NCI-H2196 (cell line): ENCODE measurements around the gene TTC9C.
A peak's percentile ranks its signal among the peaks of the same experiment; 100 is the strongest.
"Not testable (repeated sequence)": the region's sequence is repeated elsewhere in the genome, so short reads cannot be mapped to it uniquely, and the experiment has no call there.

Experiments used
- DNase-seq: peaks from one replicate; lab custom pipeline; 2025; ENCODE audit not compliant: unreplicated experiment; lab: John Stamatoyannopoulos, UW

TTC9C gene

GRCh38 chr11:62728171-62728988 lies at the start of gene TTC9C:
TSS of gene TTC9C (plus strand) at chr11:62728486. CDS start at chr11:62728849, 363 bp downstream.
- DNase-seq = peak; percentile 76

GRCh38 chr11:62678770-62679696 lies 49.3 kb upstream of the TTC9C start, which contains the start of gene UBXN1:
TSS of gene UBXN1 (minus strand) at chr11:62679073. CDS start at chr11:62678923, 150 bp downstream.
- DNase-seq = peak; percentile 84

- DNase-seq = peak; percentile 50
These were observed 47.5 kb upstream of the TTC9C start for GRCh38 chr11:62680825-62681240.

- no peak for DNase-seq
These were observed 45.8 kb upstream of the TTC9C start for GRCh38 chr11:62682518-62682917.

DNA sequence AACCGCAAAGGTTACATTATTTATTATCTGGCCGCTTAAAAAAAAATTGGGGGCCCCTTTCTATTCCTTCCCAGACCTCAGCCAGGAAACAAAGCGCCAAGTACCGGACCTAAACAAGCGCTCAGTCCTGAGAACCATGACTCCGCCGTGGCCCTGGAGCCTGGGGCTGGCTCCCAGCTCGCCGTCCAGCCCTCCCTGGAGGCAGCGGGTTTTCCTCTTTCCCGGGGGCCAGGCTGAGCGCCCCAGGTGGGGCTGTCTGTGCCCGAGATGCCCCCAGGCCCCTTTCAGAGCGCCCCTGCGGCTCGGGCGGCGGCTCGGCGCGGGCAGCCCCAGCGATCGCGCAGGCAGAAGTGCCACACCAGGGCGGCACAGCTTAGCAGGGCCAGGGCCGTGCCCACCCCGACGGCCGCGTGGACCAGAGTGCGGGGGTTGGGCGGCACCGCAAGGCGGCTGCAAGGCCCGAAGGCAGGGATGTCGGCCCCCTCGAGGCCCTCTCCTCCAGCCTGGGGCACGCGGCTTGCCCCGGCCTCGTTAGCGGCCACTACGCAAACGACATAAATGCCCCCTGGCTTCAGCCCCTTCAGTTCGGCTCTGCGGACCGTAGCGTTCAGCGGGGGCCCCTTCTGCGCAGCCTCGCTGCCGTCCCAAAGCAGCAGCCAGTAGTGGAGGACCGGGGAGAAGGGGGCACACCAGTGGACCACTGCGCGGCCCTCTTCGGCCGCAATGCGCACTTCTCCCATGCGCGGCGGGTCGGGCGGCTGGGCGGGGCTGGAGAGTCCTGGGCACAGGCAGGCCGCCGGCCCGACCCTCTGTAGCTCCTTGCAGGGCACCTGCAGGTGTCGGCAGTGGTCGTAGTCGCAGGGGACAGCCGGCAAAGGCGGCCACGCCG lies 40.5 kb upstream of the TTC9C start:
- no peak for DNase-seq

GRCh38 chr11:62688491-62688890 lies 39.8 kb upstream of the TTC9C start:
- no peak for DNase-seq

- DNase-seq = no peak
These were observed 38.7 kb upstream of the TTC9C start, which contains the start of gene LRRN4CL for GRCh38 chr11:62689421-62690183. TSS of gene LRRN4CL (minus strand) at chr11:62689530. CDS start at chr11:62688508, 1,022 bp downstream.

- DNase-seq = not testable (repeated sequence)
These were observed 34.7 kb upstream of the TTC9C start for GRCh38 chr11:62693624-62694023.

- DNase-seq = peak; percentile 63
These were observed 33.7 kb upstream of the TTC9C start for GRCh38 chr11:62694455-62695167.

DNA sequence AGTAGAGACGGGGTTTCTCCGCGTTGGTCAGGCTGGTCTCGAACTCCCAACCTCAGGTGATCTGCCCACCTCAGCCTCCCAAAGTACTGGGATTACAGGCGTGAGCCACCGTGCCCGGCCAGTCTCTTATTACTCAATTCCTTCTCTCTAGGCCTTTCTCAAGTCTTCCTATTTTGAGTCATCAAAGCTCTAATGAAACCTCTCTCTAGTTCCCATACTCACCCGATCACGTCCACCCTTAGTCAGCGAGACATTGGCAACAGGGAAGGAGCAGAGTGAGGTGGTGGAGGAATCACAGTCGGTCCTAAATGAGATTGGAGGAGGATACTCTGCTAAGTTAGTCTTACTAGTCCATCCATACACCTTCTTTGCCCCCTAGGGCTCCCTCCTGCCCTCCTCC lies 26.0 kb upstream of the TTC9C start:
- no peak for DNase-seq

DNA sequence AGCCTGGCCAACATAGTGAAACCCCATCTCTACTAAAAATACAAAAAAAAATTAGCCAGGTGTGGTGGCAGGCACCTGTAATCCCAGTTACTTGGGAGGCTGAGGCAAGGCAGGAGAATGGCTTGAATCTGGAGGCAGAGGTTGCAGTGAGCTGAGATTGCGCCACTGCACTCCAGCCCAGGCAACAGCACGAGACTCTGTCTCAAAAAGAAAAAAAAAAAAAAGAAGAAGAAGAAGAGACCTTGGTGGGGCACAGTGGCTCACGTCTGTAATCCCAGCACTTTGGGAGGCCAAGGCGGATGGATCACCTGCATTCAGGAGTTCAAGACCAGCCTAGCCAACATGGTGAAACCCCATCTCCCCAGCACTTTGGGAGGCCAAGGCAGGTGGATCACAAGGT lies 24.4 kb upstream of the TTC9C start:
- not testable (repeated sequence) for DNase-seq

DNA sequence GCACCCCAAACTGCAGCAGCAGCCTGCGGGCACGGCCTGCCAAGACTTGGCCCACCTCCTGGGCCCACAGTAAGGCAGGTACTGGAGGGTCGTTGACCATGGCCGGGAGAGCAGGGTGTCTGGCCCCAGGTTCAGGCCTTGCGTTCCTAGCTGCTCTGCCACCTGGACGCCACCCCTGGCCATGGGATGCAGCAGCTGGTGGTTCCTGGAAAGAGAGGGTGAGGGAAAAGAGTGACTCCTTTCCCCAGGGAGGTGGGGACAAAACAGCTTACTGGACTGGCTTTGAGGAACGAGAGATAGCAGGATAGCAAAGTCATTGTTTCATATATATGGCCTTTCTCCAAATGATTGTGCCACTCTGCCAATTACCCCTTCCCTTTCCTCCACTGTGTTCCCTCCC lies 22.9 kb upstream of the TTC9C start:
- DNase-seq = peak; percentile 45

DNA sequence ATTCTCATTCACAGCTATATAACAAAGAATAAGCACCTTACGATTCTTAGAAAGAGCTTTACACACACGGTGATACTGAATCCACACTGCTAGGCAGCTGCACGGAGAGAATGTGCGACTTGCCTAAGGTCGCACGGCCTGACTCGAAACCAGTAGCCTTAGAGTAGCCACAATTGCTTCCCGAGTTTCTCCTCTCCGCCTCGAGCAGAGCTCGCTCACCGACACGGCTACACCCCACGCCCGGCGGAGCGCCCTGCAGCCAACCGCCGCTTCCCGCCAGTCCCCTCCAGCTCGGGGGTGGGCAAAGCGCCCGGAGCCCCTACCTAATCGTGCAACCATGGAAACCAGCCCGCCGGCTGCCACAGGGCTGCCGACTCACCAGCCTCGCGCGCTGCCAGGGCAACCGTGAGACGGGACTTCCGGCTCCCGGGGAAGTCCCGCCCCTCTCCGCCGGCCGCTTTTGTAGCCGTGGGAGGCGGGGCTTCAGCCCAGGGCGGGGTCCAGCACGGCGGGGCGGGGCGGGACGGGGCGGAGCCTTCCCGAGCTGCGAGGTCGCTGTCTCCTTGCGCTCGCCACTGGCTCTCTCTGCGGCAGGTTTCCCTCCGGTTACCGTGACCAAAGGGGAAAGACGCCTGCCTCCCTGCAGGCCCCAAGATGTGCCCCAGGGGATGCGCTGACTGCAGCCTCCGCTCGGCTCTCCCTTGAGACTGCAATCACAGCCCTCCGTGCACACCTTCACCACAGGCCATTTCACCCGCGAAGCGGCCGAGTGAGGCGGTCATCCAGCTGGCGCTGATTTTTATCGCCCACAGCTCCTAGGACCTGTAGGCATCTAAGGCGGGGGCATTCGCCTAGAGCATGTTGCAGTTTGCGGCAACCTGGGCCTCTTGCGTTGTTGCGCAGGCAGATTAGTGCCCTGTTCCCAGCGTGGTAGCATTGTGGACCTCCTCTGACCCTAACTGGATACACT lies 22.1 kb upstream of the TTC9C start:
- DNase-seq = peak; percentile 96

DNA sequence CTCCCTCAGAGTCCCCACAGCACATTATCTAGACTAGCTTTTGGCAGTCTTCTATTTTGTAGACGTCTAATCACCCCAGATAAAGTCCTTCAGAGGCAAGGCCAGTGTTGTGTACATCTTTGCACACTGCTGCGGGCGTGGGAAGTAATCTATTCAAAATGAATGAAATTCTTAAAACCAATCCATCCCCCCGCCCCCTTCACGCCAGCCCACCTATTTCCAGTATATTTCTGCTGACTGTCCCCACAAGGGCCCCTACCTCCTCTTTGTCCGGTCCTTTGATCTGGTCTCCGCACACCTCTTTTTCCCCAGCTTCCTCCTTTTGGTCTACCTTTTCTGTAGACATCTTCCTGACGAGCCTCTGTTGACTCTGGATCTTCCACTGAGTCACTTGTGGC lies 21.4 kb upstream of the TTC9C start:
- DNase-seq = no peak

DNA sequence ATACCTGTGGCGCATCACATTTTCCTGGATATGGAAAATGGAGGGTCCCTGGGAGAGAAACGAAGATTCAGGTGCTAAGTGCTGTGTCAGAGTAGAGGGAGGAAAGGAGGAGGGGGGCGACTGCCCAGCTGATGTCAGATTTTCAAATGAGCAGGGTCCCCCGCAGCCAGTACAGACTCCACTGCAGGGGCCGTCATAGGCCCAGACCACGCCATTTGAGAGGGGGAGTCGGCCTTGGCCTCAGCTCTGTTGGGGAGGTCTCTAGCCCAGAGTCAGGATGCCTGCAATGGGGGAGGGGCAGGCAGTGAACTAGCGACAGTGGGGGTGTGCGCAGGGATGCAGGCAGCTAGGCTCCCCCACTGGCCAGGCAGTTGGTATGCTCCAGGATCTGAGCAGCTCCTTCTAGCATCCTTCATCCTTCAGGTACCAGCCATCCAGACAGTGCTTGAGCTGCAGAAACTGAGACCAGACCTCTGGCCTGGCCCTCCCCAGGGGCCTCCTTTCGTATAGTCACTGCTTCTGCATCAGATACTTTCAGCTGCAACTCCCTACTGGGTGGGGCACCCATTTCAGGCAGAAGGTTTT lies 20.9 kb upstream of the TTC9C start, which contains the start of the genes BSCL2 and GNG3:
BSCL2 (minus strand) TSS at position 148 of the 585 bp plus-strand sequence. CDS start 229 bp downstream, outside the sequence.
GNG3 (plus strand) TSS at position 400 of the 585 bp plus-strand sequence. CDS start 620 bp downstream, outside the sequence.
- DNase-seq = peak; percentile 19

DNA sequence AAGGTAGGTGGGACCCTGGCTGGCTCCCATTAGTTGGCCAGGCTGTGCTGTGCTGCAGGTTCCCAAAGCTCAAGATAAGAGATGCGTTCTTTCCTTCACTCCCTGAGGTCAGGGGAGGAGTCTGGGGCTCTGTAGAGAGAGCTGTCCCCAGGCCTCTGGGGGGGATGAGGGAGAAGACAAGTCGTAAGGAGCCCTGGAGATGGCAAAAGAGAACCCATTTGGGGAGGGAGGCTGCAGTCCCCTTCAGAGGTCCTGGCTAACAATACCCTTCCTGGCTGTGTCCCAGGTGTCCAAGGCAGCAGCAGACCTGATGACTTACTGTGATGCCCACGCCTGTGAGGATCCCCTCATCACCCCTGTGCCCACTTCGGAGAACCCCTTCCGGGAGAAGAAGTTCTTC lies 19.9 kb upstream of the TTC9C start:
- no peak for DNase-seq

DNA sequence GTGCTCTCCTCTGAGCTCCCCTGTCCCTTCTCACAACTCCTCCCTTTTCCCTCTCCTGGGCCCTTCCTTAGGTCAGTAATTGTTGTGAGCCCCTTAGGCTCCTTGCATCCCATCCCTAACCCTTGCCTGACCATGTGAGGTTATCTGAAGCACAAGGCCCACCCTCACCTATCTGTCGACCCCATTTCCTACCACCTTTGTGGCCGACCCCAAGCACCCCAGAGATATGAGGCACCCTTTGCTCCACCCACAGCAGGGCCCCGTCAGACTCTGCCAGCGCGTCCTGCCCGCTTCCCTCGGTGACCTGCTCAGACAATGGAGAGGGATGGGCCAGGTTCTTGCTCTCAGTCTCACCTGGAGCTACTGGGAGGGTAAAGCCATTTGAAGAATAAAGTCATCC lies 19.5 kb upstream of the TTC9C start:
- no peak for DNase-seq
